GM12801 (cell line): ENCODE measurements around the gene MAP6.

Source experiments
- TF ChIP-seq, protein P1 (sequence below): IDR thresholded peaks from one replicate; pipeline ENCODE4 v1.5.1; 2011; ENCODE audit warnings: control low read depth; ENCODE audit not compliant: insufficient read length; ENCODE audit errors: extremely low read depth

MAP6 gene

DNA sequence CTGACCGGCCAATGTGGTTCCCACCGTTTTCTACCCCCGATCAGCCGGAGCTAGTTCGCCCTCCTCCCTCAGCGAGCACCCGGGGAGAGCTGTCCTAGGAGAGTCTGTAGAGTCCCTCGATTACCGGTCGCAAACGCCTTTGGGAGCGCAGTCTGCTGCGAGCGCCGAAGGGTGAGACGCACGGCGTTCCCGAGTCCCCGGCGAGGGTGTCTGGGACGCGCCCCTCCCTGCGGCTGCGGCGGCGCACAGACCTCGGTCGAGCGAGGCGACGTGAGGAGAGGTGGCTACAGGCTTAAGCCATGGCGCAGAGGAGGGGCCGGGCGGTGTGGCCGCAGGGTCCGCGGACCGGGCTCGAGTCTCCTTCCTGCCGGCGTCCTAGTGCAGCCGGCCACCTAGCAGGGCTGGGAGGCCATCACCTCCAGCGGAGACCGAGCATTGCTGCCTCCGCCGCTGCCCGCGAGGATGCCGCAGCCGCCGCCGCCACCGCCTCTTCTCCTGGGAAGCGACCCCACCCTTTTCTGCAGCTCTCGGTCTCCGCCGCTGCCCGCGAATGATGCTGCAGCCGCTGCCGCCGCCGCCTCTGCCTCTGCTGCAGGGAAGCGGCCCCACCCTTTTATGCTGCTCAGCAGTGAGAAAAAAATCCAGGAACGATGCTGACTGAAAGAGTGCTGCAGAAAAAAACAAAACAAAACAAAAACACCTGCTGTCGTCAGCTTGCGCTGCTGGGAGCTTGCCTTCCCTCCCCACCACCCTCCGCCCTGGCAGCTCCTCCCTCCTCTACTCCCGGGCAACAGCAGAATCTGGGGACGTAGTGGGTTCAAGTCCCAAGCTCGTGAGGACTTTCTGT is at the start of gene MAP6:
Gene MAP6 (minus strand): TSS at position 588 of the 847 bp plus-strand sequence. CDS start 669 bp downstream, outside the sequence.
- TF ChIP-seq, protein P1, sequence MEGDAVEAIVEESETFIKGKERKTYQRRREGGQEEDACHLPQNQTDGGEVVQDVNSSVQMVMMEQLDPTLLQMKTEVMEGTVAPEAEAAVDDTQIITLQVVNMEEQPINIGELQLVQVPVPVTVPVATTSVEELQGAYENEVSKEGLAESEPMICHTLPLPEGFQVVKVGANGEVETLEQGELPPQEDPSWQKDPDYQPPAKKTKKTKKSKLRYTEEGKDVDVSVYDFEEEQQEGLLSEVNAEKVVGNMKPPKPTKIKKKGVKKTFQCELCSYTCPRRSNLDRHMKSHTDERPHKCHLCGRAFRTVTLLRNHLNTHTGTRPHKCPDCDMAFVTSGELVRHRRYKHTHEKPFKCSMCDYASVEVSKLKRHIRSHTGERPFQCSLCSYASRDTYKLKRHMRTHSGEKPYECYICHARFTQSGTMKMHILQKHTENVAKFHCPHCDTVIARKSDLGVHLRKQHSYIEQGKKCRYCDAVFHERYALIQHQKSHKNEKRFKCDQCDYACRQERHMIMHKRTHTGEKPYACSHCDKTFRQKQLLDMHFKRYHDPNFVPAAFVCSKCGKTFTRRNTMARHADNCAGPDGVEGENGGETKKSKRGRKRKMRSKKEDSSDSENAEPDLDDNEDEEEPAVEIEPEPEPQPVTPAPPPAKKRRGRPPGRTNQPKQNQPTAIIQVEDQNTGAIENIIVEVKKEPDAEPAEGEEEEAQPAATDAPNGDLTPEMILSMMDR: no peak

DNA sequence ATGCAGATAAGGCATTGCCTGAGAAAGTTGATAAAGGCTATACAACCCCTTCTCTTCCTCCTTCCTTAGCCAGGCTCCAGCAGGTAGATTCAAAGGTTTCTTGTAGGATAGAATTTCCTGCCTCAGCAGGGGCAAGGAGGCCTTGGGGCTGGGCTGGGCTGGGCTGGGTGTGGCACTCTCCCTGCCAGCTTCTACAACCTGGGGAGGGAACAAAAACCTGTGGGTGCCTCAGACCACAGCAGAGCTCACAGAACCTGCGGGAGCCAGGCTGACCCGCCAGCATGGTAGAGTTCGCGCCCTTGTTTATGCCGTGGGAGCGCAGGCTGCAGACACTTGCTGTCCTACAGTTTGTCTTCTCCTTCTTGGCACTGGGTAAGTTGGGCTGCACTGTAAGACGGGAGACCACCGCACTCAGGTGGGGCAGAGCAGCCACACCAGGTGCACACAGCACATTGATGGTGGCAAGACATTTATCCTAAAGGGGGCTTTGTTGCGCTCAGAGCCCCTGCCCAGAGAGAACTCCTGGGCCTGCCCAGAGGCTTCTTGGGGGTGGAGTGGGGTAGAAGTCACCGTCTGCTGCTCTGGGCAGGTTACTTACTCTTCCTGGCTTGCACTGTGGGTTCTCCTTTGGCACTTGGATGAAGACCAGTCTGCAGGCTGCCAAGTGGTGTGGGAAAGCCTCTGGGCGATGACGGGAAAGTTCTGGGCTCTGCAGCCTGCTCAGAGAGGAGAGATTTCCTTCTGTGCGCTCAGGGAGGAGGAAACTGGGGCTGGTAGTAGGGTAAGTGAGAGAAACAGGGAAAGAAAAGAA is 49.0 kb upstream of the MAP6 start, which contains the start of gene MOGAT2:
Gene MOGAT2 (plus strand): TSS at position 231 of the 811 bp plus-strand sequence. CDS start 51 bp downstream, at position 282.
- TF ChIP-seq, protein P1: no peak

GRCh38 chr11:75716659-75717058 is 47.8 kb upstream of the MAP6 start:
- TF ChIP-seq, protein P1: no peak

DNA sequence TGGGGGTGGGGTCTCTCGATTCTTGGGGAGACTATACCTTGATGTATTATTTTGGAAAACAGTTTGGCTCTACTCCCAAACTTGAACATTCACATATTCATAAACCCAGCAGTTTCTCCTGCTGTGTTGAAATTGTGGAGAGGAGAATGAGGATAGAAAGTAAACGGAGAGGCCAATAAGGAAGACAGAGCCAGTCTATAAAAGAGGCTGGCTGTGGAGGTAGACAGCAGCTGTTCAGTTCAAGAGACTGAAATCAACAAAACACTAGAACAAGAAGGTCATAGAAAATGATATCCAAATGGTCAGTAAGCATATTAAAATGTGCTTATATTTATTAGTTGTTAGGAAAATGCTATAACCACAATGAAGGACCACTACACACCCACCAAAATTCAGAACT is 46.9 kb upstream of the MAP6 start:
- TF ChIP-seq, protein P1: no peak

DNA sequence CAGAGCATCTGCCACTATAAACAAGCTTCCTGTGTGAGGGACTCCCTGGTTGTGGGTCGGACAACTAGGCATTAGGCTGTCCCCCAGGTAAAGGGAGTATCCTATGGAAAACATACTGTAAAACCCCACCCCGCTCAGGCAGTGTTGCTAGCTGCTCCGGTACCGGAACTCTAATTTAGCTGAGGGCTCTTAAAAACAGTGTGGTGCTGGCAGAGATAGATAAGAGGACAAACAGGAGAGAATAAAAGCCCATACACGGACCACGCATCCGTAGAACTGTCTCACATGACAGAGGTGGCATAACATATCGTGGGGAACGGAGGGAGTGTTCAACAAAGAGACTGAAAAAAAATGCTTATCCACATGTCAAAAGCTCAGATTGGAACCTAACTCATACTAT is 45.4 kb upstream of the MAP6 start:
- TF ChIP-seq, protein P1: no peak

DNA sequence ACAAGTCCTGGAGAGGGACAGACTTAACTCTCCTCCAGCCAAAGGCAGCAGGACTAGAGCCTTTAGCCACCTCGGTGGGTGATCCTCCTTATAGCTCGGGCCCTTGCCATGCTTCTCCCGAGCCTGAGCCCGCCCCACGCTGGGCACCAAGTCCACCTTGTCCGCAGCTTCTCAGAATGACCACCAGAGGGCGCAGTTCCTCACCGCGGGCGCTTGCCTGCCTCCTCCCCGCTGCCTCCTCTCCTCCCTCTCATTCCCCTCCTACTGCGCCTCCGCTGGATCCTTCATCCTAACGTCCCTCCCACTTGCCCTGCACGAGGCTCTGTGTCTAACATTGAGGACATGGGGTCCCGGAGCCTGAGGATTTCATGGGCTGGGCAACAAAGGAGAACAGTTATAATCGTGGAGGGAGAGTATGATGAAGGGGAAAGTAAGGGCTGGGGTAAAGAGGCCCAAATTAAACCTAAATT is 37.5 kb upstream of the MAP6 start:
- TF ChIP-seq, protein P1: no peak

DNA sequence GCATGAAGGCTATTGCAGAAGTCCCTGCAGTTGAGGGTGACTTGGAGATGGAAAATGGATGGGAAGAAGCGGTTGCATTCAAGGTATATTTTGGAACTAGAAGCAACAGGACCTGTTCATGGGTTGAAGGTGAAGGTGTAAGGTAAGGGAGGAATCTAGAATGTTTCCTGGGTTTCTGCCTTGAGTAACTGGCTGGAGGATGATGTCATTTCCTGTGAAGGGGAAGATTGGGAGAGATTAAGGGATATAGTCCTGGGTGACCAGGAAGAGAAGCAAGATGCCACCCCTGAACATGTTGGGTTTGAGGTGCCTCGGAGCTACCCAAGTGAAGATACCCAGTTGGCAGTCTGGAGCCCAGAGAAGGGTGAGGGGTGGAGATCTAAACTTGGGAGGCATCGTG is 36.7 kb upstream of the MAP6 start:
- TF ChIP-seq, protein P1: no peak
